Upper lobe of left lung (tissue), 4 donors: ENCODE results near the gene SMO.

Source experiments
- CTCF ChIP-seq, 6 experiments: fragments of 450-650 bp in 4 of 6; fragments of 200-600 bp in 2 of 6; sonication (generic) in 2 of 6; IDR thresholded peaks; one replicate each; pipeline ENCODE4 v1.5.1; 2016 to 2019; ENCODE audit warnings: antibody characterized with exemption in 6 of 6
- EP300 ChIP-seq, 4 donors: sonication (generic); formaldehyde crosslinking; IDR thresholded peaks; one replicate each; pipeline ENCODE4 v1.5.1; 2017; ENCODE audit warnings: antibody characterized with exemption in 4 of 4, control low read depth in 2 of 4
- POLR2A ChIP-seq, 4 donors: fragments of 450-650 bp; IDR thresholded peaks; one replicate each; pipeline ENCODE4 v1.5.1; 2016 to 2017; ENCODE audit warnings: antibody characterized with exemption in 4 of 4, mild to moderate bottlenecking in 2 of 4
- POLR2AphosphoS5 ChIP-seq, 2 donors: sonication (generic); formaldehyde crosslinking; IDR thresholded peaks; one replicate each; pipeline ENCODE4 v1.5.1; 2017; ENCODE audit warnings: antibody characterized with exemption in 2 of 2

GRCh38 chr7:129176916-129177710 is 11.3 kb upstream of the SMO start:
- no peak for TF ChIP-seq CTCF (IDR thresholded peaks at IDR 0.05)
- no peak for TF ChIP-seq POLR2AphosphoS5 (IDR thresholded peaks at IDR 0.05)
- no peak for TF ChIP-seq EP300 (IDR thresholded peaks at IDR 0.05)
- TF ChIP-seq POLR2A (IDR thresholded peaks at IDR 0.05): no peak
